HTR-8/SVneo (cell line): Measurements from ENCODE around the gene ZNF592.
"Not testable (repeated sequence)": the region's sequence is repeated elsewhere in the genome, so short reads cannot be mapped to it uniquely, and the experiment has no call there.

Source experiments
- DNase-seq: peaks from one replicate; pipeline ENCODE4 v3.0.0; 2011; ENCODE audit warnings: low spot score, mixed read lengths; ENCODE audit not compliant: insufficient read length
- FAIRE-seq: peaks from 2 replicates; lab custom pipeline; 2011; peaks lifted over from hg19 to GRCh38; lab: Jason Lieb, UNC

The ZNF592 gene, protein sequence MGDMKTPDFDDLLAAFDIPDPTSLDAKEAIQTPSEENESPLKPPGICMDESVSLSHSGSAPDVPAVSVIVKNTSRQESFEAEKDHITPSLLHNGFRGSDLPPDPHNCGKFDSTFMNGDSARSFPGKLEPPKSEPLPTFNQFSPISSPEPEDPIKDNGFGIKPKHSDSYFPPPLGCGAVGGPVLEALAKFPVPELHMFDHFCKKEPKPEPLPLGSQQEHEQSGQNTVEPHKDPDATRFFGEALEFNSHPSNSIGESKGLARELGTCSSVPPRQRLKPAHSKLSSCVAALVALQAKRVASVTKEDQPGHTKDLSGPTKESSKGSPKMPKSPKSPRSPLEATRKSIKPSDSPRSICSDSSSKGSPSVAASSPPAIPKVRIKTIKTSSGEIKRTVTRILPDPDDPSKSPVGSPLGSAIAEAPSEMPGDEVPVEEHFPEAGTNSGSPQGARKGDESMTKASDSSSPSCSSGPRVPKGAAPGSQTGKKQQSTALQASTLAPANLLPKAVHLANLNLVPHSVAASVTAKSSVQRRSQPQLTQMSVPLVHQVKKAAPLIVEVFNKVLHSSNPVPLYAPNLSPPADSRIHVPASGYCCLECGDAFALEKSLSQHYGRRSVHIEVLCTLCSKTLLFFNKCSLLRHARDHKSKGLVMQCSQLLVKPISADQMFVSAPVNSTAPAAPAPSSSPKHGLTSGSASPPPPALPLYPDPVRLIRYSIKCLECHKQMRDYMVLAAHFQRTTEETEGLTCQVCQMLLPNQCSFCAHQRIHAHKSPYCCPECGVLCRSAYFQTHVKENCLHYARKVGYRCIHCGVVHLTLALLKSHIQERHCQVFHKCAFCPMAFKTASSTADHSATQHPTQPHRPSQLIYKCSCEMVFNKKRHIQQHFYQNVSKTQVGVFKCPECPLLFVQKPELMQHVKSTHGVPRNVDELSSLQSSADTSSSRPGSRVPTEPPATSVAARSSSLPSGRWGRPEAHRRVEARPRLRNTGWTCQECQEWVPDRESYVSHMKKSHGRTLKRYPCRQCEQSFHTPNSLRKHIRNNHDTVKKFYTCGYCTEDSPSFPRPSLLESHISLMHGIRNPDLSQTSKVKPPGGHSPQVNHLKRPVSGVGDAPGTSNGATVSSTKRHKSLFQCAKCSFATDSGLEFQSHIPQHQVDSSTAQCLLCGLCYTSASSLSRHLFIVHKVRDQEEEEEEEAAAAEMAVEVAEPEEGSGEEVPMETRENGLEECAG (N-terminal part only)

DNA sequence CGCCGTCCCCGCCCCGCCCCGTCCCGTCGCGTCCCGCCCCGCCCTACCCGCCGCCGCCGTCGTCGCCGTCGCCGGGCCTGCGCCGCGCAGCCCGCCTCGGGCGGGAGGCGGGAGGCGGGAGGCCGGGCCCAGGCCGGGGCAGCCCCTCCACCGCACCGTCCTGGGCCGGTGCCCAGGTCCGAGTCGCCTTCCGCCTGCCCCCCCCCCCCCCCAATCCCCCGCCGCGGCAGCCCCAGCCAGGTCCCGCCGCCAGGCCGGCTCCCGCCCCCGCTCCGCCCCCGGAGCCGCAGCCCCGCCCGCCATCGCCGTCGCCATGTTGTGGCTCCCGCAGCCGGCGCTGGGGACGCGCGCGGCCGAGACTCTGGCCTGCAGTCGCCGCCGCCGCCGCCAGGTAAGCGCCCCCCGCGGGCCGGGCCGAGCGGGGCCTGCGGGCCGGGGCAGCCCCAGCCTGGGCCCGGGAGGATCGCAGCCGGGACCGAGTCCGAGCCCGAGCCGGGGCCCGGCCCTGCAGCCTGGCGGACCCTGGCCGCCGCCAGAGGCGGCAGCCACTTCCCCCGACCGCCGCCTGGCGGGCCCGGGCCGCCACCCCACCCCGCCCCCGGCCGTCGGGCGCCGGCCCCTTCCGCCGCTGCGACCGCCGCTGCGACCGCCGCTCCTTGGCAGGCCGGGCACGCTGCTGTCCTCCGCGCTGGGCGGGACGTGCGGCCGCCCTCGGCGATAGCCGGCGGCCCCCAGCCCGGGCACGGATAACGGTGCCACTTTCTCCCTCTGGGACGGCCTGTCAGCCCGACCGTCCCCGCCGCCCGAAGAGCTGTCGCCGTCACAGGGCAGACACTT is at the start of gene ZNF592:
ZNF592 (plus strand) TSS at position 319 of the 837 bp plus-strand sequence. CDS start 34,084 bp downstream, outside the sequence.
- DNase-seq (peak; percentile 59), FAIRE-seq (no peak)

DNA sequence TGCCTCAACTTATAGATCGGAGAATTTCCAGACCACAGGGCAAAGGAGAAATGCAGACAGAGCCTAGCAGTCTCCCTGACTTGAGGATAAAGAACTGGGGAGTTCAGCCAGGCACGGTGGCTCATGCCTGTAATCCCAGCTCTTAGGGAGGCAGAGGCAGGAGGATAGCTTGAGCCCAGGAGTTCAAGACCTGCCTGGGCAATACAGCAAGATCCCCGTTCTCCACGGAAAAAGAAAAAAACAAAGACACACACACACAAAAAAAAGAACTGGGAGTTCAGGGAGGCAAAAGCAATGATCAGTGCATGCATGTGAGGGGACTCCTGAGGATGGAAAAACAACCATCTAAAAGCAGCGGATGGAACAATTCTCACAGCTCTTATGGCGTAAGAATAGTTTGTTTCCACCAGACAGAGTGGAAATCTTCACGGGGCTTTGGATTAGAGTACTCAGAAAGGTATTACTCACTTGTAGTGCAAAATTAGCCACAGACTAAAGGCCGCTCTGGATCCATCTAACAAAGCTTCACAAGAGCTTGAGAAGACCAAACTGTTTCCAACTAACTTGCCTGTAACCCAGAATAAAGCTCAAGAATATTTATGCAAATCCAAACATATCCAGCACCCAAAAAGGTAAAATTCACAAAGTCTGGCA is 48.7 kb upstream of the ZNF592 start:
- FAIRE-seq (no peak), DNase-seq (no peak)

DNA sequence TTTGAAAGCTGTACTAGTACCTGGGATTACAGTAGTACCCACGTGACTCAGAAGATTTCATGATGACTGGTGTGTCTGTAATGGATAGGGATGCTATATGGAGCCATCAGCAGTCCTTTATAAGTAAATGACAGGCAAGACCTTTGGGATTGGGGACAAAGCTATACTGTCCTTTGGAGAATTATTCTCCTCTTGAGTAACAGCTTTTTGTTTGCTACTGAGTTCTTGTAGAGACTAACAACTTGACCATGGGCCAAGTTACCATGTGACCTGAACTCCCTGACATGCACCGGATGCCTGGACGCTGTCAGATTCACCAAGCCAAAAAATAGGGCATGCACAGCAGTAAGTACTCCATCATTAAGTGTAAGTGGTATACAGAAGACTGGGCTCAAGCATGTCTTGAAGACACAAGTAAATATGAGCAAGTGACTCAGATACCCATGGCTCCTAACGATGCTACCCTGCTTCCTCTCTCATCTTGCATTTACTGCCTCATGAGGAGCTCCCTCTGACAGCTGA is 45.4 kb upstream of the ZNF592 start:
- no peak for DNase-seq
- no peak for FAIRE-seq

DNA sequence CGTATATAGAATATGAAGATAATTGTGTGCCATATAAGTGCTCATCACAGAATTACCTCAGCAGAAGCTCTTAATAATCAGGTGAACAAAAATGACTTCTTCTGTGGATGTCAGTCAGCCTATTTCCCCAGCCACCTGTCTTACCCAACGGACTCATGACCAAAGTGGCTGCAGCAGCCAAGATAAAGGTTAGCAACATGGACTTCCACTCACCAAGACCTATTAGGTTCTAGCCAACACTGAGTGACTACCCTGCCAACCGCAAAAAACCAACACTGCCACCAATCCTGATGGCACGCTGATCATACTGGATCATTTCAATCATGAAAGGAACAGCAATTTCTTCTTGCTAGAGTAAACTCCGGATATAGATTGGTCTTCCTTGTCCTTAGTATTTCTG is 44.6 kb upstream of the ZNF592 start:
- FAIRE-seq (no peak), DNase-seq (no peak)

DNA sequence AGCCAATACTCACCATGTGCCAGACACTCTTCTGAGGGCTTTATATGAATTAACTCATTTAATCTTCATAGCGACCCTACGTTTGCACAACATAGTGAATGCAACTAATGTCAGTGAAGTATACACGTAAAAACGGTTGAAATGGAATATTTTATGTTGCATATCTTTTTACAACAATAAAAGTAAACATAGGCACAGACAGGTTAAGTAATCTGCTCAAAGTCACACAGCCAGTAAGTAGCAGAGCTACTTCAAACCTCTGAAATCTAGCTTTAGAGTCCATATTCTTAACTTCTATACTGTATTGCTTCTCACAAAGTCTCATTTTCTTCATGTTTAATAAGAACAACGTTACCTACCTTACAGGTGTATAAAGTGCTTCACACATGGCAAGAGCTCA is 34.0 kb upstream of the ZNF592 start:
- DNase-seq (no peak), FAIRE-seq (no peak)

DNA sequence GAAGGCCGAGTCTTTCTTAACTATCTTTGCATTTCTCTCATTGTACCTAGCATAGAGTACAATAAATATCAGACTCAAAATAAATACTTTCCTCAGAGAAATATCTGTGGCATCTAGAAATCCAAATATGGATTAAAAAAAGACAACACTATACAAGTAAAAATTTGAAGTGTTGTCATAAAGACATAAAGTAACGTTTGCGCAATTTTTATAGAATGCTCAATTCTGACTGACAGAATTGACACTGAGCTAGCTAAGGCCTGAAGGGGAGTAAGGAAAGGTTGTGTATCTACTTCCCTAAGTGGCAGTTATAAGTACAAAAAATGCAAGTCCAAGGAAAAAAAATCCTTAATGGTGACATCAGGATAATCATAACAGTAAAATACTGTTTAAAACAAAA is 33.6 kb upstream of the ZNF592 start:
- FAIRE-seq (no peak), DNase-seq (no peak)

DNA sequence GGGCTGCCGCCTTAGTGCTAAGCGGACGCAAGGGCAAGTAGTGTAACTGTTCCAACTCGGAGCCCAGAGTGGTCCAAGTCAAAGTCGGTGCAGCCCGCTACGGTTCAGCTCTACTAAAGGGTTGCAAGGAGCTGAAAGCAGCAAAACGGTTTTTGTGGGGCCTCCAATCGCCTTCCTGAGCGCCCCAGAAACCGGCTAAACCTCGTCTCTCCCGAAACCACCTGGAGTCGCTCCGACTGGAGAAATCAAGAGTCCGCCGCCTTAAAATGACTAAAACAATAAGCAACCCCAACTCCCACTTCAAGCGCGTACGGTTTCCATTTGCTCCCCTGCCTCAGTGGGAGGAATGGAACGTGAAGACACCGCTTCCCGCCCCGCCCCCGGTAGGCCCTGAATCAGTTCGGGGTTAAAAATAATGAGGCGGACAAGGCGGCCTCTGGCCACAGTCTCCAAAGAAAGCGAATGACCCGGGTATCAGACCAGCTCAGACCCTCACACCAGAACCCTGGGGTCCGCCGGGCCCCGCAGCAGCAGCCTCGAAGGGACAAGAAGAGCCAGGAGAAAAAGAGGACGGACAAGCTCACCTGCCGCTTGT is 32.9 kb upstream of the ZNF592 start:
- FAIRE-seq (no peak), DNase-seq (no peak)

DNA sequence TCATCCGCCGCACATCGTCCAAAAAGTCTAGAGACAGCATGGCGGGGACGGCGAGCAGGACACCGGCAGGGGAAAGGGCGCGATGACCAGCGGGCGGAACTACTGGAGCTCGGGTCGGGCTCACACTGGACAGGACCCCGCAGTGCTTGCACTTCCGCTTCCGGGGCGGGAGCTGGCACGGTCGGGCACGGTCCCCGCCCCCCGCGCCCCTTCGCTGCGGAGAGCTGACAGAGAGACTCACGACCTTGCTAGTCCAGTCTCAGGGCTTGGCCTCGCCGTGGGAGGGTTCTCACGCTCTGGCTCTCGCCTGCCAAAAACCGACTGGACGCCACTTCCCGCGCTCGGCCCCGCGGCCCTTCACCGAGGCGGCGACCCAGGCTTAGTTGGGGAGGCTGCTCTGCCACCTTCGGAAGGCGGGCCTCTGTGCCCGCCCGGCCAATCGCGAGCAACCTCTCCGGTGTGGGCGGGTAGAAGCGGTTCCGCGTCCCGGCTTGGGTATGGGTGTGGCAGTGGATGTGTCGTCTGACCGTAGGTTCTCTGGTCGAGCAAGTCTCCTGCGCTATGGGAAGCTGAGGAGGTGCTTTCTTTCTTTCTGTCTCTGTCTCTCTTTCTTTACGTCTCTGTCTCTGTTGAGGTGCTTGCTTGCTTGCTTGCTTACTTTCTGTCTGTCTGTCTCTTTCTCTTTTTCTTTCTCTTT is 32.2 kb upstream of the ZNF592 start, which contains the start of gene SEC11A:
SEC11A (minus strand) TSS at position 104 of the 697 bp plus-strand sequence; CDS start at position 40, 64 bp downstream.
- DNase-seq (peak; percentile 96), FAIRE-seq (peak; percentile 46)

DNA sequence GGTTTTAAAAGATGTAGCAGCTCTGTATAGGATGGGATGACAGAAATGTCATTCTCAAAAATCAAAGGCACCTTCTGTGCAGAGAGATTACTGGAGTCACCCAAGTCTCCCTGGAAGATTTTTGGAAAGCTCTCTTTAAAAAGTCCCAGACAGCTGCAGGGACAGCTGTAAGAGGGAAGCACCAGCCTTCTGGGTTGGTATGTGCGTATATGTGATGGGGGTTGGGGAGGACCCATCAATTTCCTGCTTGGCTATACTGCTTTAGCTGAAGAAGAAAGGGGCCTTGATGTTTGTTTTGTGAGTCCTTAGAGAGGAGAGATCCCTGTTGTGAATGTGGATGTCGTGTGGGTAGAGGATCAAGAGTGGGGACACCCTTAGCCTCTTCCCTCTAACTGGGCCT is 27.0 kb upstream of the ZNF592 start:
- DNase-seq (no peak), FAIRE-seq (no peak)

DNA sequence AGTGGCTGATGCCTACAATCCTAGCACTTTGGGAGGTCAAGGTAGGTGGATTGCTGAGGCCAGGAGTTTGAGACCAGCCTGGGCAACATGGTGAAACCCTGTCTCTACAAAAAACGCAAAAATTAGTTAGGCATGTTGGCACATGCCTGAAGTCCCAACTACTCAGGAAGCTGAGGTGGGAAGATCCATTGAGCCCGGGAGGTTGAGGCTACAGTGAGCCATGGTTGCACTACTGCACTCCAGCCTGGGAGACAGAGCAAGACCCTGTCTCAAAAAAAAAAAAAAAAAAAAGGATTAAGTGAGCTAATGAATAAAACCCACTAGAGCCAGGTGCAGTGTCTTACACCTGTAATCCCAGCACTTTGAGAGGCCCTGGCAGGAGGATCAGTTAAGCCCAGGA is 25.8 kb upstream of the ZNF592 start:
- DNase-seq (no peak), FAIRE-seq (no peak)

DNA sequence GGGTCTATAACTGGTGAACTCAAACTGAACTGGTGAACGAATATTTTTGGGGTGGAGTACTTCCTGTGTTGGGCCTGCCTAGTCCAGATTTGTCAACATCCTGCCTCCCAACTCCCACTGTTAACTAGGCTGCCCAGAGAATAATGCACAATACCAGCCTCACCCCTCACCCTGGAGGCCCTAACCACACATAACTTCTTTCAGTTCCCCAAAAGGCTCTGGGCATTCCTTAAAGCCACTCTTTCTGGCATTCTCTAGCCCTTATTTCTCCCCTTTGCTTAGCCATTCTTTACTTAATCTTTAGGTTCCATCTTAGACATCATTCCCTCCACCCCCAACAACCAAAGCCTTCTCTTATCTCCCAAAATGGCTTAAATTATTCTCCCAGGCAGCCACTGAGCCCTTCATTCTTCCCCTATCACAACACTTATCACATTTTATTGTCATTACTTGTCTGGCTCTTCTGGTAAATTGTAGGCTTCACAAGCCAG is 23.3 kb upstream of the ZNF592 start:
- DNase-seq: peak; percentile 19
- FAIRE-seq: no peak

DNA sequence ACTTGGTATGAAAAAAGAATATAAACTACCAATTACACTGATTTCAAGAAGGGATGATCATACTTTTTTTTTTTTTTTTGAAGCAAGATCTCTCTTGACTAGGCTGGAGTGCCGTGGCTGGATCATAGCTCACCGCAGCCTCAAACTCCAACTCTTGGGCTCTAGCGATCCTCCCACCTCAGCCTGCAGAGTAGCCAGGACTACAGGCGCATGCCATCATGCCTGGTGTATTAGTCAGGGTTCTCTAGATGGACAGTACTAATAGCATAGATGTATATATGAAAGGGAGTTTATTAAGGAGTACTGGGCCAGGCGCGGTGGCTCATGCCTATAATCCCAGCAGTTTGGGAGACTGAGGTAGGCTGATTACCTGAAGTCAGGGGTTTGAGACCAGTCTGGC is 21.0 kb upstream of the ZNF592 start:
- no peak for DNase-seq
- FAIRE-seq: no peak

DNA sequence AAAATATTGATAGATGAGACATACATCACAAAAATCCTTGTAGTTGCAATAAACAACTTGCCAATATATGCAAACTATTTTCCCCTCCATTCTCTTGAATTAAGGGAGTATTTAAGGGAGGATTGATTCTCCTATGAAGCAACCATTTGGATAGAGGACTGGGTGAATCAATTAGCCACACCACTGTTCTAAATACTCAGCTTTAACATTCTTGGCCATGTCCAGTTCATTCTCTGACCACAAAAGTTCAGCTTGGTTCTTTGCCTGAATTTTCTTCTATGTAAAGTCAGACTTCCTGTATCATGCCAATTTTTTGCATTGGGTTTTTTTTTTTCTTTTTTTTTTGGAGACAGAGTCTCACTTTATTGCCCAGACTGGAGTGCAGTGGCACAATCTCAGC is 16.6 kb upstream of the ZNF592 start:
- no peak for DNase-seq

DNA sequence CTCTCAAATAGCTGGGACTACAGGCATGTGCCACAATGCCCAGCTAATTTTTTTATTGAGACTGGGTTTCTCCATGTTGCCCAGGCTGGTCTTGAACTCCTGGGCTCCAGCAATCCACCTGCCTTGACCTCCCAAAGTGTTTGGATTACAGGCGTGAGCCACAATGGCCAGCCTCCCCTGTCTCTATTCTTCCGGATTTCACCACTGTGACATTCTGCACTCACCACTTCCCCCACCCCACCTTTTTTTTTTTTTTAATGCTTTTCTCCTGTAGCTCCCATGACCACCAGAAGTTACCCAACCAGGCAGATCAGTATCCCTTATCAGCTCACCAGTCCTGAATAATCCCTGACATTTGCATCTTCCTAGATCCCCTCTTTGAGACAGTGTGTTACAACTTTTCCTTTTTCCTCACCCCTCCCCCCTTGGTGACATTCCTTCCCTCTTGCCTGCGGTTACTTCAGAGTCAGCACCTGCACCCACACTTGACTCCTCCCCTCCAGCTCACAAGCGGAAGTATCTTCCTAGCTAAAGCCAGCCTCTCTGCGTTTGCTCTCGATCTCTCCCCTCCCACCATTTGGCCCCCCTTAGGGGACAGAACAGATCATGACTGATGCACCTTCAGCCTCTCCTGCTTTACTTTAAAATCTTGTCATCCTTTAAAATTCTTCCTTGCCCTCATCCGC is 13.5 kb upstream of the ZNF592 start:
- peak; percentile 81 for DNase-seq

More for the DNA sequence above, 16.6 kb upstream of the ZNF592 start:
- FAIRE-seq: no peak

DNA sequence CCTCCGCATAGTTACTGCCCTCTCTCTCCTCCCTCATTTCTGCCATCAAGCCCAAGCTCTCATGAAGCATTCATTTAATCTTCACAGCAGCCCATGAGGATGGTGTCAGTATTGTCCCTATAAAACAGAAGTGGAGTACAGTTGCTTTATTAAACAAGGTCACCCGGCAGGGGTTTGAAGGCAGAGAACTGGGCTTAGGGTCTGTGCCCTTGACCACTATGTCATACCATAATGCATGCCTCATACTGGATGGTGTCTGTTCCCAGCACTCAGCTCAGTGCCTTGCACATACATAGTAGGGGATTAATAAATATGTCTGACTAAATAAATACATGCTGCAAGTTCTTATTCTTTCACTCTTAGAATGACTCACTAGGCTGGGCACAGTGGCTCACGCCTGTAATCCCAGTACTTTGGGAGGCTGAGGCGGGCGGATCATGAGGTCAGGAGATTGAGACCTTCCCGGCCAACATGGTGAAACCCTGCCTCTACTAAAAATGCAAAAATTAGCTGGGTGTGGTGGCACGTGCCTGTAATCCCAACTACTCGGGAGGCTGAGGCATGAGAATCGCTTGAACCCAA is 12.8 kb upstream of the ZNF592 start:
- not testable (repeated sequence) for DNase-seq, FAIRE-seq

More for the DNA sequence above, 13.5 kb upstream of the ZNF592 start:
- FAIRE-seq: no peak

DNA sequence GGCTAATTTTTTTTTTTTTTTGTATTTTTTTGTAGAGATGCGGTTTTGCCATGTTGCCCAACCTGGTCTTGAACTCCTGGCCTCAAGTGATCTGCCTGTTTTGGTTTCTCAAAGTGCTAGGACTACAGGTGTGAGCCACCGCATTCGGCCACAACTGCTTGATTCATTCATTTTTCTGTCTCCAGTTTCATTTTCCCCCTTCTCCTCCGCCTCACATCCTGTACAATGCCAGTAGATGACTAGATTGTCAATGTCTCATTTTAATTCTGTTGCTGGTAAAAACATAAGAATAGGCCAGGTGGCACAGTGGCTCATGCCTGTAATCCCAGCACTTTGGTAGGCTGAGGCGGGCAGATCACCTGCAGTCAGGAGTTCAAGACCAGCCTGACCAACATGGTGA is 12.0 kb upstream of the ZNF592 start:
- FAIRE-seq: no peak
- DNase-seq: no peak

DNA sequence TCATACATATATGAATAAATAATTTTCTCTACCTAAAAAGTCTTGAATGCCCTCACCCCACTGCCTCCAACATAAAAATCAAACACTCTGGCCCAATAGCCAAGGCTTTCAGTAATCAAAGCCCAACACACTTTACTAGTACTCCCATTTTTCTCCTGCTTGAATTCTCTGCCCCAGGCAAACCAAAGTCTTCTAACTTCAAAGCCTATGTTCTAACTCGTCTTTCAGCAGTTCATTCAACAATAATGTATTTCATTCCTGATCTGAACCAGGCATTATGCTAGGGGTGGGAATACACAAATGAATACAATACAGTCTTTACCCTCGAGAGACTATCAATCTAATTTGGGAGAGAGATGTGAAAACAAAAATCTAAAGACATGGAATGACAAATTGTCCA is 11.4 kb upstream of the ZNF592 start:
- no peak for FAIRE-seq
- no peak for DNase-seq
